SK-N-DZ (cell line): Measurements from ENCODE around the gene CDC73.
"Not testable (repeated sequence)": the region's sequence is repeated elsewhere in the genome, so short reads cannot be mapped to it uniquely, and the experiment has no call there.

Experiments used
- DNase-seq: peaks from one replicate; pipeline ENCODE4 v3.0.0-alpha.2; 2015; ENCODE audit warnings: low spot score
- small RNA-seq, 2 experiments: library from RNA; depleted of rRNA; stranded (forward); fragments of <200 nt; gene quantifications; one replicate each; pipeline ENCODE3, GENCODE V24; 2014

CDC73 gene

DNA sequence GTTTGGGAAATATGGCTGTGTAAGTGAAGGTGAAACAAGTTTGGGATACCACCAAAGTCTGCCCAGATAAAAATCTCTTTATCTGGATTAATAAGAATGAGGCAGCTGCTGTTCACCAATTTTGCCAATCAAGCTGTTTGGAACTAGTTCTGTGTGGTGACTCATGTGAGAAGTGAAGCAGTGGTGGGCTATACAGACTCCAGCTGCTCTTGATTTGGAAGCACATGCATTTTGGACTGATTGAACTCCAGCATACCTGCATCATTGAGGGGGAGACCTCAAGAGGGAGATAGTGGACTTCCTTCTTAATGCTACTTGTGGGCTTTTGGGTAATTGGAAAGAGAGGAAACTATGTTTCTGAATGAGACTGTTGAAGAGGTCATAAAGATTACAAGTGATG lies 163.8 kb downstream of the CDC73 start:
- DNase-seq = no peak

DNA sequence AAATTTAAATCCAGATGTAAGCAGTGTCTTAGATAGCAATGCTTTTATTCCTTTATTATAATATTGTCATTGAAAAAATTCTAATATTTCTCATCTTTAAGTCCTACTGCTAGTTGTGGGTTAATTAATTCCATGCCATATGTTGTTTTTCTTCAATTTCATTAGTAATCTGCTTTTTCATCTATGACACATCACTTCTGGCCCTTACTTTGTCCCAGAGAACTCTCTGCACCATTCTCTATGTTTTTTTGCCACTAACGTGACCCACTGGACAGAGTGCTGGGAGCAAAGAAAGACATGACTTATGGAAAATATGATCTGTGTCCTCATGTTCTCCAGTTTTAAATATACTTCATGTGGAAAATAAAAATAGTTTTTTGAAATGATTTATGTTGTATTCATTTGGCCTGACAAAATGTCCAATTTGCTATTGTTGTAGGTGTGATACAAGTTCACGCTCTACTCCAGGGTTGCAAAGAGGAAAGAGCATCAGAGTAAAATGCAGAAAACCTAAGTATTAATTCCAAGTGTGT lies 166.8 kb downstream of the CDC73 start:
- DNase-seq = not testable (repeated sequence)

- no peak for DNase-seq
Observed at GRCh38 chr1:193293726-193294125, 171.9 kb downstream of the CDC73 start.

DNA sequence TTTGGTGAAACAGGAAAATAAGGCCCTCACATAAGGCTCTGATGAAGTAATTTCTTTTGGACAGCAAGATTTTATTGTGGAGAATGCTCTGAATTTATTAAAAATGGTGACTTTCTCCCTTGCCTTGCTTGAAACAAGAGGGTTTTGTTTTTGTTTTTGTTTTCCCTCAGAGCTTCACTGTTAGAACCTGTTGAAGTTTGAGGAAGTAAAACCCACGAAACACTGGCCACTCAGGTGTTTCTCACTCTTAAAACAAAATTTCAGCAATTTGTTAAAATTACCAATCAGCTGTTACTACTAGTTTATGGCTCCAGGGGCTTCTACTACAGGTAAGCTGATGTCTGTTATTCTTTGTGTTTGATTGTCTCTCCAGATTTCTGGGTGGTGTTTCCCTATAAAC lies 177.2 kb downstream of the CDC73 start:
- DNase-seq = no peak

- DNase-seq = no peak
Observed at GRCh38 chr1:193301746-193302145, 179.9 kb downstream of the CDC73 start.

DNA sequence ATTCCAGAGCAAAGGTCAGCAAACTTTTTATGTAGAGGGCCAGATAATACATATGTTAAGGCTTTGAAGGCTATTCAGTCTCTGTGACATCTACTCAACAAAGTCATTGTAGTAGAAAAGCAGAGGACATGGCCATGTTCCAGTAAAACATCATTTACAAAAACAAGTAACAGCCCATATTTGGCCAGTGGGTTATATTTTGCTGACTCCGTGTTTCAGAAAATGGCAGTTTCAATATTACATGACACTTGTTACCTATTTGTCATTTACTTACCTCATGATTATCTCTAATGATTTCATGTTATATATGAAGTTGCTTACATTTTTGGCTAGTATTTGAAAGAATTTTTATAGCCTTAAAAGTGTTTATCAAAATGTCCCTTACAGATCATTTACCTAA lies 182.0 kb downstream of the CDC73 start:
- no peak for DNase-seq

Small RNAs within 50 kb of the gene (small RNA-seq; reads per million reads assigned to genes)
- gene MIR1278 = 0 reads per million in 2 experiments
